ENCODE data around the gene ZMIZ1. TPM values are rescaled to one million over a fixed set of nuclear protein-coding genes. Genes with fewer than 3 reads are reported as not detected.

Gene ZMIZ1
- total and polyA plus RNA-seq, 4 donors = 43.0 to 178 (median 107) TPM

- 77% methylated on average over 13 of the region's 15 CpGs for WGBS (ENCODE audit: insufficient coverage)
- Histone ChIP-seq H3K9me3 (ENCODE audit: control insufficient read depth, insufficient read depth, low read length) (no peaks in the 10 kb centered on the region), H3K27me3 (ENCODE audit: control insufficient read depth, insufficient read depth, low read length) (no peaks in the 10 kb centered on the region), H3K4me3 (ENCODE audit: low read depth, low read length) (no peak overlapping the region), H3K27ac (ENCODE audit: low read depth, low read length) (no peak overlapping the region), H3K36me3 (ENCODE audit: control insufficient read depth, insufficient read depth, low read length) (peaks cover 80% of the 10 kb centered on the region), H3K4me1 (ENCODE audit: control insufficient read depth, insufficient read depth, low read length) (peaks cover 47% of the 10 kb centered on the region)
- no peak for DNase-seq (ENCODE audit: low read depth in 4 of 6, low spot score in 6 of 6)
Measured at GRCh38 chr10:79287973-79288723, 219.4 kb downstream of the ZMIZ1 start.

- H3K4me3 ChIP-seq (ENCODE audit: low read depth, low read length) = no peak overlapping the region
- no peaks in the 10 kb centered on the region for H3K27me3 ChIP-seq (ENCODE audit: control insufficient read depth, insufficient read depth, low read length)
- no peaks in the 10 kb centered on the region for H3K9me3 ChIP-seq (ENCODE audit: control insufficient read depth, insufficient read depth, low read length)
- DNase-seq (ENCODE audit: low read depth in 4 of 6, low spot score in 6 of 6) = no peak
- WGBS (ENCODE audit: insufficient coverage) = 82% methylated on average over 6 of the region's 6 CpGs
- H3K36me3 ChIP-seq (ENCODE audit: control insufficient read depth, insufficient read depth, low read length) = peaks cover 95% of the 10 kb centered on the region
- H3K4me1 ChIP-seq (ENCODE audit: control insufficient read depth, insufficient read depth, low read length) = peaks cover 44% of the 10 kb centered on the region
- H3K27ac ChIP-seq (ENCODE audit: low read depth, low read length) = no peak overlapping the region
Measured at GRCh38 chr10:79289801-79290200, 221.0 kb downstream of the ZMIZ1 start.

GRCh38 chr10:79292026-79292766 is 223.4 kb downstream of the ZMIZ1 start:
- Histone ChIP-seq H3K9me3 (ENCODE audit: control insufficient read depth, insufficient read depth, low read length) (no peaks in the 10 kb centered on the region), H3K4me1 (ENCODE audit: control insufficient read depth, insufficient read depth, low read length) (peaks cover 22% of the 10 kb centered on the region), H3K4me3 (ENCODE audit: low read depth, low read length) (no peak overlapping the region), H3K27me3 (ENCODE audit: control insufficient read depth, insufficient read depth, low read length) (no peaks in the 10 kb centered on the region), H3K36me3 (ENCODE audit: control insufficient read depth, insufficient read depth, low read length) (peaks cover 90% of the 10 kb centered on the region), H3K27ac (ENCODE audit: low read depth, low read length) (no peak overlapping the region)
- 89% methylated on average over 14 of the region's 14 CpGs for WGBS (ENCODE audit: insufficient coverage)
- no peak for DNase-seq (ENCODE audit: low read depth in 4 of 6, low spot score in 6 of 6)

DNA sequence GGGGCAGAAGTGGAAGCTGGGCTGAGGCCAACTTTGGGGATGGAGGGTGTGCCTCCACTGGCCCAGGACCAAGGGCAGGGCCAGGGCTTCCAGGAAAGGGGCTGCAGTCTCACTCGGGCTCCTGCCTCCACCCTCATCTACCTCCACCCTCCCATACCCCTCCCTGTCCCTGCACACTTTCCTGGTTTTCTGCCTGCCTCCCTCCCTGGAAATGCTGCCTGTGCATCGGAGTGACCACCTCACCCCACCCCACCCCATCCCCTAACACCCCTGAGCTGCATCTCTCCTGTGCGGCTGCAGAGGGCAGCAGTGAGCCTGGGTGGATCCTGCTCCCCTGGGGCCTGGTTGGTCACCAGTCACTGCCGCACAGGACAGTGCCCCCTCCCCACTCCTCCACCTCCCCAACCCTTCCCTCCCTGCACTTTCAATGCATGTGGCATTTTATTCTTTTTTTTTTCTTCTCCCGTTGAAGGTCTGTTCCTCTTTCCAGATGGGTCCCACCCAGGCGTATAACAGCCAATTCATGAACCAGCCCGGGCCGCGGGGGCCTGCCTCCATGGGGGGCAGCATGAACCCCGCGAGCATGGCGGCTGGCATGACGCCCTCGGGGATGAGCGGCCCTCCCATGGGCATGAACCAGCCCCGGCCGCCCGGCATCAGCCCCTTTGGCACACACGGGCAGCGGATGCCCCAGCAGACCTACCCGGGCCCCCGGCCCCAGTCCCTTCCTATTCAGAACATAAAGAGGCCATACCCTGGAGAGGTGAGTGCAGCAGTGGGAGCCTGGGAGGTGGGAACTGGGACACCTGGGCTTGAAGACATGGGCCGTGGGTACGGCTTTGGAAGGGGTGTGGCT is 224.4 kb downstream of the ZMIZ1 start:
- Histone ChIP-seq H3K9me3 (ENCODE audit: control insufficient read depth, insufficient read depth, low read length) (no peaks in the 10 kb centered on the region), H3K4me1 (ENCODE audit: control insufficient read depth, insufficient read depth, low read length) (peaks cover 16% of the 10 kb centered on the region), H3K27ac (ENCODE audit: low read depth, low read length) (peak overlapping the region; percentile 40), H3K36me3 (ENCODE audit: control insufficient read depth, insufficient read depth, low read length) (peaks cover 91% of the 10 kb centered on the region), H3K4me3 (ENCODE audit: low read depth, low read length) (no peak overlapping the region), H3K27me3 (ENCODE audit: control insufficient read depth, insufficient read depth, low read length) (no peaks in the 10 kb centered on the region)
- DNase-seq (ENCODE audit: low read depth in 4 of 6, low spot score in 6 of 6) = no peak
- whole genome bisulfite sequencing (ENCODE audit: insufficient coverage) = 61% methylated on average over 17 of the region's 24 CpGs

DNA sequence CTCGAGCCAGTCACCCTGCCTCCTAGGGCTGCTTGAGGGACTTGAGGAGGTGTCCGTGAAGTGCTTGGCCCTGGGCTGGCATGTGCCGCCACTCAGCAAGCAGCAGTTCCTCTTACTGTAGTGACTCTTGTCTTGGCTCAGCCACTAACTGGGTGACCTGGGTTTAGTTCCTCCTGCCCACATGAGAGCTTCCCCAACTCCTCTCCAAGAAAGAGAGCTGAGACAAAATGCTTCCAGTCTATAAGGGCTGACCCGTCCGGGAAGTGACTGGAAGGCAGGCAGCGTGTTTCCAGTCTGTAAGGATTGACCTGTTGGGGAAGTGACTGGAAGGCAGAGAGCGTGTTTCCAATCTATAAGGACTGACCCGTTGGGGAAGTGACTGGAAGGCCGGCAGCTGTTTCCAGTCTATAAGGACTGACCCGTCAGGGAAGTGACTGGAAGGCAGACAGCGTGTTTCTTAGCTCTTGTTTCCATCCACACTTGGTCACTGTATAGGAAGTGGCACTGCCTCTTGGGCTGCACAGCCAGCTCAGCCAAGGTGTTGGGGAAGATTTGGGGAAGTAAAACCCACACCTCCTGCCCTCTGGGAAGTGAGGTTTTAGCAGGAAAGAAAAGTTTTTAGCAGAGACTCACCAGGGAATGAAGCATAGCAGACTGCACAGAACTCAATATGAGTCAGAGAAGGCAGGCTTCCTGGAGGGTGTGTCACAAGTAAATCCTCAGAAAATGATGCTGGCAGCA is 225.2 kb downstream of the ZMIZ1 start:
- H3K27me3 ChIP-seq (ENCODE audit: control insufficient read depth, insufficient read depth, low read length) = no peaks in the 10 kb centered on the region
- no peak overlapping the region for H3K4me3 ChIP-seq (ENCODE audit: low read depth, low read length)
- H3K4me1 ChIP-seq (ENCODE audit: control insufficient read depth, insufficient read depth, low read length) = peaks cover 13% of the 10 kb centered on the region
- DNase-seq (ENCODE audit: low read depth in 4 of 6, low spot score in 6 of 6) = no peak
- peak overlapping the region; percentile 15 for H3K27ac ChIP-seq (ENCODE audit: low read depth, low read length)
- peaks cover 91% of the 10 kb centered on the region for H3K36me3 ChIP-seq (ENCODE audit: control insufficient read depth, insufficient read depth, low read length)
- WGBS (ENCODE audit: insufficient coverage) = 92% methylated on average over 8 of the region's 11 CpGs
- H3K9me3 ChIP-seq (ENCODE audit: control insufficient read depth, insufficient read depth, low read length) = no peaks in the 10 kb centered on the region

GRCh38 chr10:79295563-79295962 is 226.8 kb downstream of the ZMIZ1 start:
- WGBS (ENCODE audit: insufficient coverage) = 100% methylated on average over 1 of the region's 5 CpGs
- H3K36me3 ChIP-seq (ENCODE audit: control insufficient read depth, insufficient read depth, low read length) = peaks cover 91% of the 10 kb centered on the region
- H3K27me3 ChIP-seq (ENCODE audit: control insufficient read depth, insufficient read depth, low read length) = no peaks in the 10 kb centered on the region
- no peak for DNase-seq (ENCODE audit: low read depth in 4 of 6, low spot score in 6 of 6)
- no peak overlapping the region for H3K4me3 ChIP-seq (ENCODE audit: low read depth, low read length)
- H3K4me1 ChIP-seq (ENCODE audit: control insufficient read depth, insufficient read depth, low read length) = peaks cover 13% of the 10 kb centered on the region
- no peaks in the 10 kb centered on the region for H3K9me3 ChIP-seq (ENCODE audit: control insufficient read depth, insufficient read depth, low read length)
- H3K27ac ChIP-seq (ENCODE audit: low read depth, low read length) = no peak overlapping the region

- Histone ChIP-seq H3K27me3 (ENCODE audit: control insufficient read depth, insufficient read depth, low read length) (no peaks in the 10 kb centered on the region), H3K4me1 (ENCODE audit: control insufficient read depth, insufficient read depth, low read length) (peaks cover 13% of the 10 kb centered on the region), H3K4me3 (ENCODE audit: low read depth, low read length) (no peak overlapping the region), H3K9me3 (ENCODE audit: control insufficient read depth, insufficient read depth, low read length) (no peaks in the 10 kb centered on the region), H3K36me3 (ENCODE audit: control insufficient read depth, insufficient read depth, low read length) (peaks cover 91% of the 10 kb centered on the region), H3K27ac (ENCODE audit: low read depth, low read length) (no peak overlapping the region)
- DNase-seq (ENCODE audit: low read depth in 4 of 6, low spot score in 6 of 6) = no peak
- 89% methylated on average over 8 of the region's 14 CpGs for WGBS (ENCODE audit: insufficient coverage)
Measured at GRCh38 chr10:79296431-79296830, 227.7 kb downstream of the ZMIZ1 start.

- H3K9me3 ChIP-seq (ENCODE audit: control insufficient read depth, insufficient read depth, low read length) = no peaks in the 10 kb centered on the region
- peaks cover 6% of the 10 kb centered on the region for H3K4me1 ChIP-seq (ENCODE audit: control insufficient read depth, insufficient read depth, low read length)
- H3K27ac ChIP-seq (ENCODE audit: low read depth, low read length) = no peak overlapping the region
- no peak overlapping the region for H3K4me3 ChIP-seq (ENCODE audit: low read depth, low read length)
- no peak for DNase-seq (ENCODE audit: low read depth in 4 of 6, low spot score in 6 of 6)
- peaks cover 91% of the 10 kb centered on the region for H3K36me3 ChIP-seq (ENCODE audit: control insufficient read depth, insufficient read depth, low read length)
- no peaks in the 10 kb centered on the region for H3K27me3 ChIP-seq (ENCODE audit: control insufficient read depth, insufficient read depth, low read length)
- WGBS (ENCODE audit: insufficient coverage) = 95% methylated on average over 23 of the region's 27 CpGs
Measured at GRCh38 chr10:79298403-79299244, 229.9 kb downstream of the ZMIZ1 start.
